HEK293 (cell line): ENCODE measurements around the gene C20orf204.

Source experiments
- CTCF ChIA-PET: fragments of 350-600 bp; formaldehyde crosslinking; extraction: SDS; loops from one replicate; lab custom pipeline; 2021; ENCODE audit warnings: antibody characterized with exemption; lab: Yijun Ruan, JAX
- POLR2A ChIA-PET: fragments of 300-600 bp; formaldehyde crosslinking; extraction: SDS; loops from one replicate; lab custom pipeline; 2020; ENCODE audit warnings: antibody characterized with exemption, inconsistent platforms; lab: Yijun Ruan, JAX
- H3K27ac ChIP-seq: fragments of 200-500 bp; sonication (Bioruptor generic); 2 replicates; pipeline ENCODE4 v1.5.1; 2014; ENCODE audit warnings: low read depth, low read length, control low read depth, inconsistent platforms; ENCODE audit errors: extremely low read depth
- H3K36me3 ChIP-seq, 2 experiments: fragments of 200-500 bp in 1 of 2; sonication (Bioruptor generic) in 1 of 2; 1 replicate in 1 of 2; 2 replicates in 1 of 2; pipeline ENCODE4 v1.5.1; 2014 to 2017; ENCODE audit warnings: inconsistent platforms in 2 of 2, low read length in 2 of 2; ENCODE audit not compliant: control insufficient read depth in 2 of 2, insufficient read depth in 1 of 2
- H3K4me1 ChIP-seq: fragments of 200-500 bp; sonication (Bioruptor generic); 2 replicates; pipeline ENCODE4 v1.5.1; 2014; ENCODE audit warnings: mild to moderate bottlenecking, low read length, inconsistent platforms; ENCODE audit not compliant: control insufficient read depth, insufficient read depth
- H3K4me3 ChIP-seq: 2 replicates; pipeline ENCODE4 v1.5.1; 2011; ENCODE audit warnings: low read depth, mild to moderate bottlenecking, control low read depth, low read length, moderate library complexity
- H3K9me3 ChIP-seq: fragments of 200-500 bp; sonication (Bioruptor generic); 2 replicates; pipeline ENCODE4 v1.5.1; 2014; ENCODE audit warnings: low read depth, low read length, inconsistent platforms; ENCODE audit not compliant: control insufficient read depth, insufficient read depth
- EGR2 ChIP-seq: fragments of 450-650 bp; formaldehyde crosslinking; IDR thresholded peaks from 2 replicates; pipeline ENCODE4 v1.5.1; 2016; ENCODE audit warnings: low read depth, missing biosample characterization, missing genetic modification characterization
- GLIS1 ChIP-seq: fragments of 450-650 bp; formaldehyde crosslinking; IDR thresholded peaks from 2 replicates; pipeline ENCODE4 v1.5.1; 2016; ENCODE audit warnings: missing biosample characterization, missing genetic modification characterization
- INSM2 ChIP-seq: fragments of 450-650 bp; formaldehyde crosslinking; IDR thresholded peaks from 2 replicates; pipeline ENCODE4 v1.5.1; 2016; ENCODE audit warnings: missing biosample characterization, missing genetic modification characterization
- KLF1 ChIP-seq: fragments of 450-650 bp; formaldehyde crosslinking; IDR thresholded peaks from 2 replicates; pipeline ENCODE4 v1.5.1; 2016; ENCODE audit warnings: missing biosample characterization, missing genetic modification characterization
- SCRT2 ChIP-seq: fragments of 450-650 bp; formaldehyde crosslinking; IDR thresholded peaks from 2 replicates; pipeline ENCODE4 v1.5.1; 2016; ENCODE audit warnings: missing biosample characterization, missing genetic modification characterization
- SP2 ChIP-seq: fragments of 450-650 bp; formaldehyde crosslinking; IDR thresholded peaks from 2 replicates; pipeline ENCODE4 v1.5.1; 2016; ENCODE audit warnings: missing biosample characterization, missing genetic modification characterization
- SP3 ChIP-seq: fragments of 450-650 bp; formaldehyde crosslinking; IDR thresholded peaks from 2 replicates; pipeline ENCODE4 v1.5.1; 2016; ENCODE audit warnings: missing biosample characterization, missing genetic modification characterization
- ZNF501 ChIP-seq: fragments of 450-650 bp; formaldehyde crosslinking; IDR thresholded peaks from 2 replicates; pipeline ENCODE4 v1.5.1; 2016; ENCODE audit warnings: missing biosample characterization, missing genetic modification characterization
- ZNF514 ChIP-seq: fragments of 450-650 bp; formaldehyde crosslinking; IDR thresholded peaks from 2 replicates; pipeline ENCODE4 v1.5.1; 2016; ENCODE audit warnings: missing biosample characterization, missing genetic modification characterization
- ZNF529 ChIP-seq: fragments of 450-650 bp; formaldehyde crosslinking; IDR thresholded peaks from 2 replicates; pipeline ENCODE4 v1.5.1; 2017; ENCODE audit warnings: missing genetic modification characterization, missing biosample characterization; ENCODE audit not compliant: insufficient replicate concordance
- ZNF560 ChIP-seq: fragments of 450-650 bp; formaldehyde crosslinking; IDR thresholded peaks from 2 replicates; pipeline ENCODE4 v1.5.1; 2017; ENCODE audit warnings: missing biosample characterization, missing genetic modification characterization, borderline replicate concordance
- ZNF626 ChIP-seq: fragments of 450-650 bp; sonication (Bioruptor Pico); formaldehyde crosslinking; IDR thresholded peaks from 2 replicates; pipeline ENCODE4 v1.5.1; 2018; ENCODE audit warnings: missing biosample characterization, missing genetic modification characterization, inconsistent platforms
- ZNF629 ChIP-seq: fragments of 450-650 bp; formaldehyde crosslinking; IDR thresholded peaks from 2 replicates; pipeline ENCODE4 v1.5.1; 2017; ENCODE audit warnings: missing biosample characterization, missing genetic modification characterization
- ZNF664 ChIP-seq: fragments of 450-650 bp; formaldehyde crosslinking; IDR thresholded peaks from 2 replicates; pipeline ENCODE4 v1.5.1; 2016; ENCODE audit warnings: missing biosample characterization, missing genetic modification characterization
- TF ChIP-seq, protein P1 (sequence below): fragments of 450-650 bp; formaldehyde crosslinking; IDR thresholded peaks from 2 replicates; pipeline ENCODE4 v1.5.1; 2017; ENCODE audit warnings: missing biosample characterization, missing genetic modification characterization
- TF ChIP-seq, protein P2 (sequence below): fragments of 450-650 bp; formaldehyde crosslinking; IDR thresholded peaks from 2 replicates; pipeline ENCODE4 v1.5.1; 2016; ENCODE audit warnings: missing biosample characterization, missing genetic modification characterization
- TF ChIP-seq, protein P3 (sequence below): fragments of 450-650 bp; IDR thresholded peaks from 2 replicates; pipeline ENCODE4 v1.5.1; 2018; ENCODE audit warnings: missing biosample characterization, mild to moderate bottlenecking, missing genetic modification characterization
- TF ChIP-seq, protein P4 (sequence below): fragments of 450-650 bp; formaldehyde crosslinking; IDR thresholded peaks from 2 replicates; pipeline ENCODE4 v1.5.1; 2016; ENCODE audit warnings: missing biosample characterization, missing genetic modification characterization, low read depth

Gene C20orf204

DNA sequence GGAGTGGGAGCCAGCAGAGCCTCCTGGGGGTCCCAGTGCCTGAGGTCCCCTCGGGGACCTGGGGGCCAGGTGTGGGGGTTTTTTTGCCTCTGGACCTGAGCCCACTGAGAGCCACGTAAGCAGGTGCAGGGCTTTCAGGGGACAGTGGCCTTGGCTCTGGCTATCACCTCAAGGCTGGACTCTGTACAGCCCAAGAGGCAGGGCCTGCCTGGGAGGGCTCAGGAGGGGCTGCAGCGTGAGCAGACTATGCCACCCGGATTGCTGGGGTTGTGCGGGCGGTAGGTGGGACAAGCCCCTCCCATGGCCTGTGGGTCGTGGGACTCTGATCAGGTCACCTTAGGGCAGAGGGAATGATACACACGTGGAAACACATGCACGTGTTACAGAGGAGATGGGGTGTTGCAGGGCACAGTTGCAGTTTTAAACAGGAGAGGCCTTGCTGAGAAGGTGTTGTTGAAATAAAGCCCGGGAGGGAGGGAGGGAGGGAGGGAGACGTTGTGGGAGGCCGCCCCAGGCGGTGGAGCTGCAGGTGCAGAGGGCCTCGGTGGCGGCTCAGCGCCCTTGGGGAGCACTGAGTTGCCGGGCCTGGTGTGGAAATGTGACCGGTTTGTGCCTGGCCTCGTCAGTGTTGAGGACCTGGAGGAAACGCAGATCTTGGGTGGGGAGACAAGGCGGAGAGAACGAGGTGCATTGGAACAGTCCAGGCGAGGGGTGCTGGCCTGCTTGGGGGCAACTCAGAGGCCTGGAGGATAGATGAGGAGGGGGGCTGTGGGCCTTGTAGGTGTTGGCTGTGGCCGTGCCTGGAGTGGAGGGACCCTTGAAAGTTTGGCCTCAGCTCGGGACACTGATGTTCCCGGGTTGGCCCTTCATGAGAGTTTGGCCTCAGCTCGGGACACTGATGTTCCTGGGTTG, 29.3 kb downstream of the C20orf204 start (continued):
- no peak for TF ChIP-seq INSM2 (tag by site-specific recombination)
- no peak for TF ChIP-seq ZNF626 (tag by site-specific recombination)
- TF ChIP-seq, protein P1, sequence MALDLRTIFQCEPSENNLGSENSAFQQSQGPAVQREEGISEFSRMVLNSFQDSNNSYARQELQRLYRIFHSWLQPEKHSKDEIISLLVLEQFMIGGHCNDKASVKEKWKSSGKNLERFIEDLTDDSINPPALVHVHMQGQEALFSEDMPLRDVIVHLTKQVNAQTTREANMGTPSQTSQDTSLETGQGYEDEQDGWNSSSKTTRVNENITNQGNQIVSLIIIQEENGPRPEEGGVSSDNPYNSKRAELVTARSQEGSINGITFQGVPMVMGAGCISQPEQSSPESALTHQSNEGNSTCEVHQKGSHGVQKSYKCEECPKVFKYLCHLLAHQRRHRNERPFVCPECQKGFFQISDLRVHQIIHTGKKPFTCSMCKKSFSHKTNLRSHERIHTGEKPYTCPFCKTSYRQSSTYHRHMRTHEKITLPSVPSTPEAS: no peak
- TF ChIP-seq ZNF501: no peak
- TF ChIP-seq ZNF560: no peak
- peak; percentile 21; the same call in 1 of the 2 replicates for TF ChIP-seq GLIS1 (tag by site-specific recombination)
- TF ChIP-seq SCRT2: no peak
- TF ChIP-seq, protein P2, sequence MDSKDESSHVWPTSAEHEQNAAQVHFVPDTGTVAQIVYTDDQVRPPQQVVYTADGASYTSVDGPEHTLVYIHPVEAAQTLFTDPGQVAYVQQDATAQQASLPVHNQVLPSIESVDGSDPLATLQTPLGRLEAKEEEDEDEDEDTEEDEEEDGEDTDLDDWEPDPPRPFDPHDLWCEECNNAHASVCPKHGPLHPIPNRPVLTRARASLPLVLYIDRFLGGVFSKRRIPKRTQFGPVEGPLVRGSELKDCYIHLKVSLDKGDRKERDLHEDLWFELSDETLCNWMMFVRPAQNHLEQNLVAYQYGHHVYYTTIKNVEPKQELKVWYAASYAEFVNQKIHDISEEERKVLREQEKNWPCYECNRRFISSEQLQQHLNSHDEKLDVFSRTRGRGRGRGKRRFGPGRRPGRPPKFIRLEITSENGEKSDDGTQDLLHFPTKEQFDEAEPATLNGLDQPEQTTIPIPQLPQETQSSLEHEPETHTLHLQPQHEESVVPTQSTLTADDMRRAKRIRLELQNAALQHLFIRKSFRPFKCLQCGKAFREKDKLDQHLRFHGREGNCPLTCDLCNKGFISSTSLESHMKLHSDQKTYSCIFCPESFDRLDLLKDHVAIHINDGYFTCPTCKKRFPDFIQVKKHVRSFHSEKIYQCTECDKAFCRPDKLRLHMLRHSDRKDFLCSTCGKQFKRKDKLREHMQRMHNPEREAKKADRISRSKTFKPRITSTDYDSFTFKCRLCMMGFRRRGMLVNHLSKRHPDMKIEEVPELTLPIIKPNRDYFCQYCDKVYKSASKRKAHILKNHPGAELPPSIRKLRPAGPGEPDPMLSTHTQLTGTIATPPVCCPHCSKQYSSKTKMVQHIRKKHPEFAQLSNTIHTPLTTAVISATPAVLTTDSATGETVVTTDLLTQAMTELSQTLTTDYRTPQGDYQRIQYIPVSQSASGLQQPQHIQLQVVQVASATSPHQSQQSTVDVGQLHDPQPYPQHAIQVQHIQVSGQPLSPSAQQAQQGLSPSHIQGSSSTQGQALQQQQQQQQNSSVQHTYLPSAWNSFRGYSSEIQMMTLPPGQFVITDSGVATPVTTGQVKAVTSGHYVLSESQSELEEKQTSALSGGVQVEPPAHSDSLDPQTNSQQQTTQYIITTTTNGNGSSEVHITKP (tag by site-specific recombination): peak; percentile 55
- TF ChIP-seq EGR2 (tag by site-specific recombination): peak; percentile 62

- H3K4me3 ChIP-seq: no peak overlapping the region
- TF ChIP-seq ZNF514 (tag by site-specific recombination): no peak
- peak; percentile 31 for TF ChIP-seq SP2 (tag by site-specific recombination)
- 0 out of 2 replicates have a peak, but pooled peaks have one; percentile 24 for TF ChIP-seq ZNF629 (tag by site-specific recombination)
- TF ChIP-seq ZNF664 (tag by site-specific recombination): no peak
- TF ChIP-seq SP3: peak; percentile 28; the same call in 1 of the 2 replicates
- peak; percentile 65 for TF ChIP-seq KLF1
- TF ChIP-seq, protein P3, sequence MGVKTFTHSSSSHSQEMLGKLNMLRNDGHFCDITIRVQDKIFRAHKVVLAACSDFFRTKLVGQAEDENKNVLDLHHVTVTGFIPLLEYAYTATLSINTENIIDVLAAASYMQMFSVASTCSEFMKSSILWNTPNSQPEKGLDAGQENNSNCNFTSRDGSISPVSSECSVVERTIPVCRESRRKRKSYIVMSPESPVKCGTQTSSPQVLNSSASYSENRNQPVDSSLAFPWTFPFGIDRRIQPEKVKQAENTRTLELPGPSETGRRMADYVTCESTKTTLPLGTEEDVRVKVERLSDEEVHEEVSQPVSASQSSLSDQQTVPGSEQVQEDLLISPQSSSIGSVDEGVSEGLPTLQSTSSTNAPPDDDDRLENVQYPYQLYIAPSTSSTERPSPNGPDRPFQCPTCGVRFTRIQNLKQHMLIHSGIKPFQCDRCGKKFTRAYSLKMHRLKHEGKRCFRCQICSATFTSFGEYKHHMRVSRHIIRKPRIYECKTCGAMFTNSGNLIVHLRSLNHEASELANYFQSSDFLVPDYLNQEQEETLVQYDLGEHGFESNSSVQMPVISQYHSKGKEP (tag by site-specific recombination): no peak
- TF ChIP-seq, protein P2 (tag by site-specific recombination): 0 out of 2 replicates have a peak, but pooled peaks have one; percentile 8
- TF ChIP-seq ZNF529 (tag by site-specific recombination): no peak
- TF ChIP-seq, protein P4, sequence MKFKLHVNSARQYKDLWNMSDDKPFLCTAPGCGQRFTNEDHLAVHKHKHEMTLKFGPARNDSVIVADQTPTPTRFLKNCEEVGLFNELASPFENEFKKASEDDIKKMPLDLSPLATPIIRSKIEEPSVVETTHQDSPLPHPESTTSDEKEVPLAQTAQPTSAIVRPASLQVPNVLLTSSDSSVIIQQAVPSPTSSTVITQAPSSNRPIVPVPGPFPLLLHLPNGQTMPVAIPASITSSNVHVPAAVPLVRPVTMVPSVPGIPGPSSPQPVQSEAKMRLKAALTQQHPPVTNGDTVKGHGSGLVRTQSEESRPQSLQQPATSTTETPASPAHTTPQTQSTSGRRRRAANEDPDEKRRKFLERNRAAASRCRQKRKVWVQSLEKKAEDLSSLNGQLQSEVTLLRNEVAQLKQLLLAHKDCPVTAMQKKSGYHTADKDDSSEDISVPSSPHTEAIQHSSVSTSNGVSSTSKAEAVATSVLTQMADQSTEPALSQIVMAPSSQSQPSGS (tag by site-specific recombination): peak; percentile 37; the same call in 1 of the 2 replicates
- TF ChIP-seq SCRT2: no peak
- TF ChIP-seq, all 188 proteins: peak for 6
- ChIA-PET CTCF (interaction anchor here (1.0 kb wide), 1 partner anchor 27 kb away, joined by 3 read pairs; no protein-coding TSS in a partner anchor), POLR2A (interaction anchor here (0.9 kb wide), 2 partner anchors 9 to 528 kb away, joined by 3 to 4 read pairs; no protein-coding TSS in a partner anchor)
- no peaks in the 10 kb centered on the region for H3K9me3 ChIP-seq
- H3K27ac ChIP-seq: no peak overlapping the region
- H3K36me3 ChIP-seq: peaks cover 0 to 3% of the 10 kb centered on the region in 2 experiments; a peak in 1 of 3 replicates
- no peaks in the 10 kb centered on the region for H3K4me1 ChIP-seq
Observed at GRCh38 chr20:64065974-64066343, 30.0 kb downstream of the C20orf204 start.
